ENCODE data around the gene COL11A1.

GRCh38 chr1:103107741-103108375, 464 bp downstream of the COL11A1 start:
- TF ChIP-seq, protein P1, sequence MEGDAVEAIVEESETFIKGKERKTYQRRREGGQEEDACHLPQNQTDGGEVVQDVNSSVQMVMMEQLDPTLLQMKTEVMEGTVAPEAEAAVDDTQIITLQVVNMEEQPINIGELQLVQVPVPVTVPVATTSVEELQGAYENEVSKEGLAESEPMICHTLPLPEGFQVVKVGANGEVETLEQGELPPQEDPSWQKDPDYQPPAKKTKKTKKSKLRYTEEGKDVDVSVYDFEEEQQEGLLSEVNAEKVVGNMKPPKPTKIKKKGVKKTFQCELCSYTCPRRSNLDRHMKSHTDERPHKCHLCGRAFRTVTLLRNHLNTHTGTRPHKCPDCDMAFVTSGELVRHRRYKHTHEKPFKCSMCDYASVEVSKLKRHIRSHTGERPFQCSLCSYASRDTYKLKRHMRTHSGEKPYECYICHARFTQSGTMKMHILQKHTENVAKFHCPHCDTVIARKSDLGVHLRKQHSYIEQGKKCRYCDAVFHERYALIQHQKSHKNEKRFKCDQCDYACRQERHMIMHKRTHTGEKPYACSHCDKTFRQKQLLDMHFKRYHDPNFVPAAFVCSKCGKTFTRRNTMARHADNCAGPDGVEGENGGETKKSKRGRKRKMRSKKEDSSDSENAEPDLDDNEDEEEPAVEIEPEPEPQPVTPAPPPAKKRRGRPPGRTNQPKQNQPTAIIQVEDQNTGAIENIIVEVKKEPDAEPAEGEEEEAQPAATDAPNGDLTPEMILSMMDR (IDR thresholded peaks at IDR 0.05; ENCODE audit: poor library complexity): no peak
- TF ChIP-seq EZH2 (IDR thresholded peaks at IDR 0.05; ENCODE audit: borderline replicate concordance) (no peak), EZH2phosphoT487 (IDR thresholded peaks at IDR 0.05; ENCODE audit: low read depth, severe bottlenecking, unreplicated experiment) (no peak)

Measured in hepatocyte (in vitro differentiated cells).